Glutamatergic neuron (in vitro differentiated cells): ENCODE results near the gene SPART. TPM values are rescaled to one million over a fixed set of nuclear protein-coding genes. Genes with fewer than 3 reads are reported as not detected.
A peak's percentile ranks its signal among the peaks of the same experiment; 100 is the strongest.

Source experiments
- DNase-seq: peaks from one replicate; pipeline ENCODE4 v3.0.0; 2022
- H3K27ac Mint-ChIP-seq: one replicate; pipeline ENCODE4 v1.8.0; 2020; ENCODE audit warnings: mild to moderate bottlenecking, mixed read lengths, inconsistent platforms; ENCODE audit not compliant: unreplicated experiment
- H3K27me3 Mint-ChIP-seq: one replicate; pipeline ENCODE4 v1.8.0; 2020; ENCODE audit warnings: mild to moderate bottlenecking, moderate library complexity, mixed read lengths, inconsistent platforms; ENCODE audit not compliant: unreplicated experiment
- H3K36me3 Mint-ChIP-seq: one replicate; pipeline ENCODE4 v1.8.0; 2020; ENCODE audit warnings: mild to moderate bottlenecking, mixed read lengths, inconsistent platforms; ENCODE audit not compliant: unreplicated experiment
- H3K4me1 Mint-ChIP-seq: one replicate; pipeline ENCODE4 v1.8.0; 2020; ENCODE audit warnings: mild to moderate bottlenecking, low read depth, mixed read lengths, inconsistent platforms; ENCODE audit not compliant: unreplicated experiment
- H3K4me3 Mint-ChIP-seq: one replicate; pipeline ENCODE4 v1.8.0; 2020; ENCODE audit warnings: mild to moderate bottlenecking, mixed read lengths, inconsistent platforms; ENCODE audit not compliant: unreplicated experiment
- H3K9me3 Mint-ChIP-seq: one replicate; pipeline ENCODE4 v1.8.0; 2020; ENCODE audit warnings: mild to moderate bottlenecking, moderate library complexity, mixed read lengths, inconsistent platforms; ENCODE audit not compliant: unreplicated experiment
- total RNA-seq: library from RNA; stranded (reverse); fragmentation: NEBNext Ultra II Directional; extraction: Animal tissue kit (Norgen Biotek cat#: 25700); gene quantifications from one replicate; pipeline ENCODE4 v1.2.1, GENCODE V29; 2021; ENCODE audit not compliant: unreplicated experiment
- TF ChIP-seq, protein P1 (sequence below): fragments of 200-600 bp; sonication (generic); IDR thresholded peaks from one replicate; pipeline ENCODE4 v1.5.0; 2021; ENCODE audit not compliant: partially characterized antibody, unreplicated experiment

SPART gene
- total RNA-seq, 1 donor from 2014 or later: 7.4 TPM

- H3K27ac Mint-ChIP-seq: no peak overlapping the region
- no peaks in the 10 kb centered on the region for H3K27me3 Mint-ChIP-seq
- H3K9me3 Mint-ChIP-seq: no peaks in the 10 kb centered on the region
- DNase-seq: no peak
- H3K4me3 Mint-ChIP-seq: no peak overlapping the region
- TF ChIP-seq, protein P1, sequence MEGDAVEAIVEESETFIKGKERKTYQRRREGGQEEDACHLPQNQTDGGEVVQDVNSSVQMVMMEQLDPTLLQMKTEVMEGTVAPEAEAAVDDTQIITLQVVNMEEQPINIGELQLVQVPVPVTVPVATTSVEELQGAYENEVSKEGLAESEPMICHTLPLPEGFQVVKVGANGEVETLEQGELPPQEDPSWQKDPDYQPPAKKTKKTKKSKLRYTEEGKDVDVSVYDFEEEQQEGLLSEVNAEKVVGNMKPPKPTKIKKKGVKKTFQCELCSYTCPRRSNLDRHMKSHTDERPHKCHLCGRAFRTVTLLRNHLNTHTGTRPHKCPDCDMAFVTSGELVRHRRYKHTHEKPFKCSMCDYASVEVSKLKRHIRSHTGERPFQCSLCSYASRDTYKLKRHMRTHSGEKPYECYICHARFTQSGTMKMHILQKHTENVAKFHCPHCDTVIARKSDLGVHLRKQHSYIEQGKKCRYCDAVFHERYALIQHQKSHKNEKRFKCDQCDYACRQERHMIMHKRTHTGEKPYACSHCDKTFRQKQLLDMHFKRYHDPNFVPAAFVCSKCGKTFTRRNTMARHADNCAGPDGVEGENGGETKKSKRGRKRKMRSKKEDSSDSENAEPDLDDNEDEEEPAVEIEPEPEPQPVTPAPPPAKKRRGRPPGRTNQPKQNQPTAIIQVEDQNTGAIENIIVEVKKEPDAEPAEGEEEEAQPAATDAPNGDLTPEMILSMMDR: no peak
- H3K36me3 Mint-ChIP-seq: no peaks in the 10 kb centered on the region
- H3K4me1 Mint-ChIP-seq: peaks cover 8% of the 10 kb centered on the region
Observed at GRCh38 chr13:36377826-36378468, 31.8 kb upstream of the SPART start.

DNA sequence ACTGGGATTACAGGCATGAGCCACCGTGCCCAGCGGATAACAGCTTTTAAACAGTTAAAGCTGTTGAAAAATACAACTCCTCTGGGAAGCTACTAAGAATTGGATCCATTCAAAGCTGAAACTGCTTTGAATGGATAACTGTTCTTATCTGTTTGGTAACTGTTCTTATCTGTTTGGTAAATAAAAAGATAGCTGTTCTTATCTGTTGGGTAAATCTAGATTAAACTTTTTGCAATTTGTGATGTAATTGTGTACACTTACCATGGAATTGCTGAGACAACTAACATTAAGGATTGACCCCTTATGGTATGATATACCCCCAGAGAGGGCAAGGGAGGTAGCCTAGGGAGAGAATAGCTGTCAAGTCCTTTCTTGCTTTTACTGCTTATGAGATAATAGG lies 27.9 kb upstream of the SPART start:
- no peaks in the 10 kb centered on the region for H3K9me3 Mint-ChIP-seq
- no peak for DNase-seq
- H3K27ac Mint-ChIP-seq: no peak overlapping the region
- H3K4me1 Mint-ChIP-seq: peaks cover 21% of the 10 kb centered on the region
- H3K27me3 Mint-ChIP-seq: no peaks in the 10 kb centered on the region
- no peak overlapping the region for H3K4me3 Mint-ChIP-seq
- TF ChIP-seq, protein P1: no peak
- no peaks in the 10 kb centered on the region for H3K36me3 Mint-ChIP-seq

- peaks cover 23% of the 10 kb centered on the region for H3K4me1 Mint-ChIP-seq
- H3K27me3 Mint-ChIP-seq: no peaks in the 10 kb centered on the region
- no peaks in the 10 kb centered on the region for H3K9me3 Mint-ChIP-seq
- TF ChIP-seq, protein P1: no peak
- no peak overlapping the region for H3K4me3 Mint-ChIP-seq
- no peak for DNase-seq
- no peaks in the 10 kb centered on the region for H3K36me3 Mint-ChIP-seq
- no peak overlapping the region for H3K27ac Mint-ChIP-seq
Observed at GRCh38 chr13:36371185-36371584, 25.0 kb upstream of the SPART start.

- no peak overlapping the region for H3K4me3 Mint-ChIP-seq
- peaks cover 21% of the 10 kb centered on the region for H3K4me1 Mint-ChIP-seq
- H3K36me3 Mint-ChIP-seq: no peaks in the 10 kb centered on the region
- TF ChIP-seq, protein P1: no peak
- peak; percentile 40 for DNase-seq
- no peaks in the 10 kb centered on the region for H3K27me3 Mint-ChIP-seq
- H3K27ac Mint-ChIP-seq: no peak overlapping the region
- H3K9me3 Mint-ChIP-seq: no peaks in the 10 kb centered on the region
Observed at GRCh38 chr13:36370108-36370429, 23.9 kb upstream of the SPART start.

DNA sequence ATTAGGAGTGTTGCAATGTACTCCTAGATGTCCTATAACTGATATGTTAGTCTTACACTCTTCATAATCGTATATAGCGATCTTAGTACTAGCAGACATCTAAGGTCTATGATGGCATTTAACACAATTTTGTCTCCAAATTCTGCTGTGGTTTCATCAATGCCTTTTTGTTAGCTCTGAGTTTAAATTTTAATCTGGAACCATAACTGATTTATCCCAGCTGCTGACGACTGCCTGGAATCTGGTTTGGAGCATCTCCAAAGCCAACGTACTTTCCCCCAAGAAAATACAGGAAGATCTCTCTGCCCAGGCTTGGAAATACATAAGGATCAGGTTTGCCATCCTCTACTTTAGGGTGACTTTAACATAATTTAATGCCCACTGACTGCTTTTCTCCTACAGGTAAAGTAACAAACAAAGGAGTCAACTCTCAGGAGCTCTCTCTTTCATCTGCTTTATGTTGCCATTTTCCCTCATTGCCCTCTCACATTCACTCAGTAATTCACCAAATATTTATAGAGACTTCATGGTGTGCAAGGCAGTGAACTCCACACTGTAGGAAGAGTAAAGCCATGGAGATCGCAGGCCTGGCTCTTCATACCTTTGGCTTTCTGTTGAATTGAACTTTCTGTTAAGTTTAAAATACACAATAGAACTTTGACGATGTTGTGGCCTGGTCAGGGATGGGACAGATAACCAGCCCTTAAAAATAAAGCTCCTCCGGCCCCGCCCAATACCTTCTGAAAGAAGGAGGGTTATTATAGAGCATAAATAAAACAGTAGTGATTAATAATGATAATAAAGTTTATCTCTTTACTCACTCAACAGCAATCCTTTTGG lies 23.3 kb upstream of the SPART start:
- Mint-ChIP-seq H3K27me3 (no peaks in the 10 kb centered on the region), H3K27ac (no peak overlapping the region), H3K4me1 (peaks cover 19% of the 10 kb centered on the region), H3K4me3 (no peak overlapping the region), H3K9me3 (no peaks in the 10 kb centered on the region), H3K36me3 (no peaks in the 10 kb centered on the region)
- no peak for DNase-seq
- TF ChIP-seq, protein P1: no peak
